Suprapubic skin (tissue), 4 donors: ENCODE data around the gene ZFYVE28.

Experiments used
- CTCF ChIP-seq, 2 donors: fragments of 200-600 bp in 1 of 2; fragments of 450-650 bp in 1 of 2; sonication (generic) in 1 of 2; IDR thresholded peaks; one replicate each; pipeline ENCODE4 v1.5.1; 2016 to 2019; ENCODE audit warnings: antibody characterized with exemption in 2 of 2, mild to moderate bottlenecking in 1 of 2, moderate library complexity in 1 of 2
- EP300 ChIP-seq: sonication (generic); formaldehyde crosslinking; IDR thresholded peaks from one replicate; pipeline ENCODE4 v1.6.1; 2017; ENCODE audit warnings: antibody characterized with exemption
- POLR2A ChIP-seq, 2 donors: fragments of 450-650 bp; IDR thresholded peaks; one replicate each; pipeline ENCODE4 v1.6.1; 2017; ENCODE audit warnings: antibody characterized with exemption in 2 of 2, mild to moderate bottlenecking in 2 of 2, moderate library complexity in 2 of 2
- POLR2AphosphoS5 ChIP-seq, 3 donors: sonication (generic); formaldehyde crosslinking; IDR thresholded peaks; one replicate each; pipeline ENCODE4 v1.6.1; 2017; ENCODE audit warnings: antibody characterized with exemption in 3 of 3

GRCh38 chr4:2276581-2277325 is 141.7 kb downstream of the ZFYVE28 start:
- no peak for TF ChIP-seq POLR2A (IDR thresholded peaks at IDR 0.05)
- TF ChIP-seq CTCF (IDR thresholded peaks at IDR 0.05) = no peak
- no peak for TF ChIP-seq EP300
- no peak for TF ChIP-seq POLR2AphosphoS5 (IDR thresholded peaks at IDR 0.05)
